Measurements from ENCODE around the gene TXNDC17. TPM values are rescaled to one million over a fixed set of nuclear protein-coding genes. Genes with fewer than 3 reads are reported as not detected.

Gene TXNDC17
- total and polyA plus RNA-seq, 2 of the 13 experiments (the other 11 are each of a cell fraction or from before 2014, with no cell fraction given) = 188 to 266 TPM

Small RNA genes lying within 50 kb of the gene (microRNA-seq; reads per million reads assigned to microRNA genes)
- gene MIR4520-1 = not detected
- gene MIR4520-2 = not detected

Small RNA genes lying within 50 kb of the gene (small RNA-seq; reads per million reads assigned to genes)
- gene MIR4520-1 (ENCODE audit: insufficient read depth in 2 of 3, insufficient read length in 3 of 3, low read depth in 2 of 3, low replicate concordance in 1 of 3) (0.20 to 0.97 (median 0.65) reads per million in 3 experiments), gene RNA5SP435 (ENCODE audit: insufficient read depth in 2 of 3, insufficient read length in 3 of 3, low read depth in 2 of 3, low replicate concordance in 1 of 3) (0 to 0.33 (median 0) reads per million in 3 experiments)

Other genes with a start within 250 kb of the TXNDC17 start
- gene AIPL1, start 205.9 kb upstream of the TXNDC17 start, total RNA-seq (2016; rRNA removed; fragmentation: Illumina TruSeq; extraction: Trizol) = not detected in 2 replicates
- not detected in 2 replicates for gene AIPL1, start 205.9 kb upstream of the TXNDC17 start, polyA plus RNA-seq (2011; rRNA removed)
- 30.3 and 33.8 TPM in 2 replicates for gene PIMREG, start 196.6 kb upstream of the TXNDC17 start, total RNA-seq (2016; rRNA removed; fragmentation: Illumina TruSeq; extraction: Trizol)
- 10.9 and 15.6 TPM in 2 replicates for gene PIMREG, start 196.6 kb upstream of the TXNDC17 start, polyA plus RNA-seq (2011; rRNA removed)
- gene PITPNM3, start 84.5 kb upstream of the TXNDC17 start, total RNA-seq (2016; rRNA removed; fragmentation: Illumina TruSeq; extraction: Trizol) = 0.13 and 0.28 TPM in 2 replicates
- 0.29 and 0.33 TPM in 2 replicates for gene PITPNM3, start 84.5 kb upstream of the TXNDC17 start, polyA plus RNA-seq (2011; rRNA removed)
- gene KIAA0753, start 349 bp upstream of the TXNDC17 start, total RNA-seq (2016; rRNA removed; fragmentation: Illumina TruSeq; extraction: Trizol) = 9.1 and 10.7 TPM in 2 replicates
- 4.6 and 5.2 TPM in 2 replicates for gene KIAA0753, start 349 bp upstream of the TXNDC17 start, polyA plus RNA-seq (2011; rRNA removed)
- 20.9 and 25.0 TPM in 2 replicates for gene MED31, start 10.5 kb downstream of the TXNDC17 start, total RNA-seq (2016; rRNA removed; fragmentation: Illumina TruSeq; extraction: Trizol)
- 14.2 and 19.0 TPM in 2 replicates for gene MED31, start 10.5 kb downstream of the TXNDC17 start, polyA plus RNA-seq (2011; rRNA removed)
- gene C17orf100, start 10.7 kb downstream of the TXNDC17 start, total RNA-seq (2016; rRNA removed; fragmentation: Illumina TruSeq; extraction: Trizol) = 3.6 and 4.1 TPM in 2 replicates
- gene C17orf100, start 10.7 kb downstream of the TXNDC17 start, polyA plus RNA-seq (2011; rRNA removed) = 8.7 and 10.1 TPM in 2 replicates
- gene SLC13A5, start 72.3 kb downstream of the TXNDC17 start, total RNA-seq (2016; rRNA removed; fragmentation: Illumina TruSeq; extraction: Trizol) = 24.4 and 42.8 TPM in 2 replicates
- 310 and 460 TPM in 2 replicates for gene SLC13A5, start 72.3 kb downstream of the TXNDC17 start, polyA plus RNA-seq (2011; rRNA removed)
- 1.7 and 2.4 TPM in 2 replicates for gene XAF1, start 115.0 kb downstream of the TXNDC17 start, total RNA-seq (2016; rRNA removed; fragmentation: Illumina TruSeq; extraction: Trizol)
- 1.2 and 1.6 TPM in 2 replicates for gene XAF1, start 115.0 kb downstream of the TXNDC17 start, polyA plus RNA-seq (2011; rRNA removed)
- not detected in 2 replicates for gene FBXO39, start 135.2 kb downstream of the TXNDC17 start, total RNA-seq (2016; rRNA removed; fragmentation: Illumina TruSeq; extraction: Trizol)
- gene FBXO39, start 135.2 kb downstream of the TXNDC17 start, polyA plus RNA-seq (2011; rRNA removed) = 0.09 and 0.17 TPM in 2 replicates
- gene TEKT1, start 190.7 kb downstream of the TXNDC17 start, total RNA-seq (2016; rRNA removed; fragmentation: Illumina TruSeq; extraction: Trizol) = not detected in 2 replicates
- gene TEKT1, start 190.7 kb downstream of the TXNDC17 start, polyA plus RNA-seq (2011; rRNA removed) = not detected in 2 replicates

Measured in HepG2 (cell line).